ENCODE data around the gene UACA. TPM values are rescaled to one million over a fixed set of nuclear protein-coding genes. Genes with fewer than 3 reads are reported as not detected.

The UACA gene
- total RNA-seq, 1 donor, result 149 TPM

GRCh38 chr15:70794596-70795310 is 31.4 kb upstream of the UACA start:
- peak; percentile 26 for DNase-seq (ENCODE audit: low read depth)
- H3K4me3 ChIP-seq (ENCODE audit: low read depth, low read length), result peak overlapping the region; percentile 33
- TF ChIP-seq CTCF (IDR thresholded peaks at IDR 0.05; ENCODE audit: insufficient read depth, low read length), result no peak

GRCh38 chr15:70793694-70794093 is 30.3 kb upstream of the UACA start:
- TF ChIP-seq CTCF (IDR thresholded peaks at IDR 0.05; ENCODE audit: insufficient read depth, low read length), result no peak
- no peak overlapping the region for H3K4me3 ChIP-seq (ENCODE audit: low read depth, low read length)
- DNase-seq (ENCODE audit: low read depth), result no peak

DNA sequence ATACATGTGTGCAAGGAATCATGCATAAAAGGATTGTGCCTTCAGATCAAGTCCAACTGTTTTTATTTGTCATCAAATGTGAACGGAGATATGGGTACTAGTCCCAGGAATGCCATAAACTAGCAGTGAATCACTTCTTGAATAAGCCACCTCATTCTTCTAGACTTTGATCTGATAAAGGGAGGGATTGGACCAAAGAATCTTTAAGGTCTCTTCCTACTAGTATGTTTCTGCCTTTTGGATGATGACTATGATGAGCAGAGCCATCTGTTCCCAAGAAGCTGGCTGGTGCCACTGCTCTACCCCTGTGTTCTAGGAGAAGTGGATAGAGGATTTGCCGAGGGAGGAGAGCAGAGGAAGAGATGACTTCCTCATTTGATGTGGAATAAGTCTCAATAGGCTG is 28.8 kb upstream of the UACA start:
- no peak overlapping the region for H3K4me3 ChIP-seq (ENCODE audit: low read depth, low read length)
- TF ChIP-seq CTCF (IDR thresholded peaks at IDR 0.05; ENCODE audit: insufficient read depth, low read length), result no peak
- peak; percentile 71 for DNase-seq (ENCODE audit: low read depth)

DNA sequence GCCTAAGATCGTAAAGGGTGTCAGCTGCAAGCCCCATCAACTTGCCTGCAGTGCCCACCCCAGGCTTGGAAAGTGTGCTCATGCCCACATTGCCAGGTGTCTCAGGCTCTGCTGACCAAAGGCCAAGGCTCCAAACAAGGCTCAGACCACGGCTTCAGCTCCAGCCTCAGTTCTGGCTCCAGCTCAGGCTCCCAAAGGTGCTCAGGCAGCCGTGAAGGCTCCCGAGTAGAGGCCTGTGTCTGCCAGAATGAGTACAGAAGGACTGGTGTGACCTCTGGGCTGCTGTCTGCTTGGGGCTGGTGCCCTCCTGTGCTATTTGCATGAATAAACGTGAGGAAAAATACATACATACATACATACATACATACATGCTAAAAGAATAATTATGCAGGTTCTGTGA is 27.9 kb upstream of the UACA start:
- no peak overlapping the region for H3K4me3 ChIP-seq (ENCODE audit: low read depth, low read length)
- TF ChIP-seq CTCF (IDR thresholded peaks at IDR 0.05; ENCODE audit: insufficient read depth, low read length), result no peak
- no peak for DNase-seq (ENCODE audit: low read depth)

GRCh38 chr15:70789213-70789612 is 25.9 kb upstream of the UACA start:
- peak; percentile 48 for DNase-seq (ENCODE audit: low read depth)

GRCh38 chr15:70788114-70789049 is 25.0 kb upstream of the UACA start:
- no peak for TF ChIP-seq CTCF (IDR thresholded peaks at IDR 0.05; ENCODE audit: insufficient read depth, low read length)
- no peak overlapping the region for H3K4me3 ChIP-seq (ENCODE audit: low read depth, low read length)
- peak; percentile 81 for DNase-seq (ENCODE audit: low read depth)

More at GRCh38 chr15:70789213-70789612, 25.9 kb upstream of the UACA start:
- no peak overlapping the region for H3K4me3 ChIP-seq (ENCODE audit: low read depth, low read length)
- TF ChIP-seq CTCF (IDR thresholded peaks at IDR 0.05; ENCODE audit: insufficient read depth, low read length), result no peak

Data from fibroblast of the aortic adventitia (primary cell).